Measurements from ENCODE around the gene ADAMTSL1.
"Not testable (repeated sequence)": the region's sequence is repeated elsewhere in the genome, so short reads cannot be mapped to it uniquely, and the experiment has no call there.

The ADAMTSL1 gene

DNA sequence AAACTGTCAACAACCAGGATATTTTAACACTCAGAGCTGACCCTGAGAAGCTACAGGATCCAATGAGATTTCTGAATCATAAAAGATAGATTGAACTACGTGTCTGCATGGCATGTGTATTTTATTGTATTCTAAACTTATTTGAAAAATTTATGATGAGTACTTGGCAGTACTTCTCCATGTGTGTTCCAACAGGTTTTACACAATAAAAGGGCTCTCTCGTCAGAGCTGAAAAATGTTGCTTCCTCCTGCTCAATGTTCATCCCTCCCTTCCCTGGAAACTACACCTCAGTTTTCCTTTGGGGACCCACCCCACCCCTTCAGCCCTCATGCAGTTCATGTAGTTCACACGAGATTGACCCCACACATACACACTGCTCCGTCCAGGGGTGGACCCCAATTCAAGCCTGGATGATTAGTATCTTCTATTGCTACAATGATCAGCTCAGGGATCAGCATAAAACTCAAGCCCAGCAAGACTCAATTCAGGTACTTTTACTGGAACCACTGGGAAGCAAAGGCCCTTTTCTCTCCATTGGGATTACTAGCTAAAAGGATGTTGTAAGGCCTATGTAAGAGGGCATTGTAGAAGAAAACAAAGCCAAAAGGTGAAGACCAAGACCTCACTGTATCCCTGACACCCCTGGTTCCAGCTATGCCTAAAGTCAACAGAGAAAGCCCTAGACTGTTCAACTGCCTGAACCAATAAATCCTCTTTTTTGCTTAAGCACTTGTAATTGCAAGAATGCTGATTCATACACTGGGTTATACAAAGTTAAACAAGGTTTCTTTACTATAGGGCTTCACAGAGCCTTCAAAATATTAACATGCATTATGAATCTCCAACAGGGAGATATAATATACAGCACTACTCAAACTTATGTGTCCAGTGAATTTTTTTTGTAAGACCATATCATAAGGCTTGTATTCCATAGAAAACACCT lies 446.5 kb downstream of the ADAMTSL1 start:
- DNase-seq: no peak

DNA sequence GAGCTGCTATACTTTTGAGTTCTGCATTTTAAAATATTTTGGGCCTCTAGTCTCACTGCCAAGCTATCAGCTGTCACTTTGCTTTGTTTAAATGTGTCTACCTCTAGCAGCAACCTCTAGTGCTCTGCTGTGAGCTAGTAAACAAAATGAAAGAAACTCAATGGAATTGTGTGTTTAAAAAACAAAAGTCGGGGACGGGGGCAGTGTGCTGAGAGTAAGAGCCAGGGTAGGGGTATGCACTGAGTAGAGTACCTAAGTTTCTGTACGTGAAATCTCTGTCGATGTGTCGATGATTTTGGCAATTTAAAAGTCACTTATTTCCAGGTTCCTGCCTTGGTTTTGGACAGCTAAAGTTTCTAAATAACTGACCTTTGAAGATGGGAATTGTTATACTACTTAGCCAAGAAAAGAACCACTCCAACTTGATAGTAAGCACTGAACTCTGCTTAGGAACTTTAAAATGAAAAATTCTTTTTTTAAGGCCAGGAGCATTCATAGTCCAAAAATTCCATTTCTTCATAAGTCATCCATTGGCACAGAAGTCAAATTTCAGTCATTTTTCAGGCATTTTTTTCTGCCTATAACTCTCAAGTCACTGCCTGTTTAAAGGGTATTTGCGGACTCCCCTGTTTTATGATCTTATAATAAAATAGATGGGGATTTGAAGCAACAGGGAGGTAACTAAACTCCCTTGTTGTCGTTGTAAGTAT lies 447.6 kb downstream of the ADAMTSL1 start:
- no peak for DNase-seq

DNA sequence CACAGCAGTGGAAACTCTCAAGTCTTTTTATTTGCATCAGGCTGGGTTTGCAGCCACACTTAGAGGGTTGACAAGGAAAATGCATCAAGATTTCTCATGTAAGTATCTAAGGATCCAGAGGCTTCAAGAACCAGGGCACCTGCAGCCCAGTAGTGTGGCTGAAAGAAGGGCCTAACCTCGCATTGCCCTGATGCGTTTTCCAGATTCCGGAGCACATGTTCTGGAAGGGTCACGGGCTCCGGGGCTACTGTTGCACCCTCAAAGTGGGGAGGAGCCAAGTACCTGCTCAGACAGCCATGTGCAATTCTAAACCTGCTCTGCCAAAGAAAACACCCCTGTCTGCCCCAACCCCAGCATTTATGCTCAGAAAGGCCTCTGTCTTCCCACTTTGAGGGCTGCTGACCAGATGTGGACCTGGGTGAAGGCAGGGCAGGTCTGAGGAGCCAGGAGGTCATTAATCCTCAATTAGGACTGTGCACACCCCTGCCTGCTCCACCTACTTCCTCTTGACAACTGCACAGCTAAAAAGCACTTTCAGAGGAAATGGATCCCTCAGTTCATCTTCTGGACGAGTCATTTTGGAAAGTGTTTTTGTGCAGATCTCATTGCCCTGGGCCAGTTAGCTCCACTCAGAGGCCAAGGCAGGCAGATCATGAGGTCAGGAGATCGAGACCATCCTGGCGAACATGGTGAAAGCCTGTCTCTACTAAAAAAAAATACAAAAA lies 448.4 kb downstream of the ADAMTSL1 start:
- no peak for DNase-seq

DNA sequence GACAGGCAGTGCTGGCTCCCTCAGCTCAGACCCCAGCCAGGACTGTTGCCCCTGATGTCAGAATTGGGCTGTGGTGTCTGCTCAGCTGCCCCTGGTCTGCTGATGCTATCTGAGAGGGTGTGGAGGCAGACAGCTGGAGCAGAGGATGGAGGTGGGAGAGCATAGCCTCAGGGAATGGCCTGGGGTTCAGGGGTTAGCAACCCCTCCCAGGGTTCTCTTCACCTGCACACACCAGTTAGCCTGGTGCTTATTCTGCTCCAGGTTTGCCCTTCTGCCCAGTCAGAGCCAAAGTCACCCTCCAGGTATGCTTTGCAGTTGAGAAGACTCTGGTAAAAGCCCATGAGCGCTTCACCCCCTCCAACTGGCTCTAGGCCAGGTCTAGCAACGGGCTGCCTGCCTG lies 449.2 kb downstream of the ADAMTSL1 start:
- no peak for DNase-seq

DNA sequence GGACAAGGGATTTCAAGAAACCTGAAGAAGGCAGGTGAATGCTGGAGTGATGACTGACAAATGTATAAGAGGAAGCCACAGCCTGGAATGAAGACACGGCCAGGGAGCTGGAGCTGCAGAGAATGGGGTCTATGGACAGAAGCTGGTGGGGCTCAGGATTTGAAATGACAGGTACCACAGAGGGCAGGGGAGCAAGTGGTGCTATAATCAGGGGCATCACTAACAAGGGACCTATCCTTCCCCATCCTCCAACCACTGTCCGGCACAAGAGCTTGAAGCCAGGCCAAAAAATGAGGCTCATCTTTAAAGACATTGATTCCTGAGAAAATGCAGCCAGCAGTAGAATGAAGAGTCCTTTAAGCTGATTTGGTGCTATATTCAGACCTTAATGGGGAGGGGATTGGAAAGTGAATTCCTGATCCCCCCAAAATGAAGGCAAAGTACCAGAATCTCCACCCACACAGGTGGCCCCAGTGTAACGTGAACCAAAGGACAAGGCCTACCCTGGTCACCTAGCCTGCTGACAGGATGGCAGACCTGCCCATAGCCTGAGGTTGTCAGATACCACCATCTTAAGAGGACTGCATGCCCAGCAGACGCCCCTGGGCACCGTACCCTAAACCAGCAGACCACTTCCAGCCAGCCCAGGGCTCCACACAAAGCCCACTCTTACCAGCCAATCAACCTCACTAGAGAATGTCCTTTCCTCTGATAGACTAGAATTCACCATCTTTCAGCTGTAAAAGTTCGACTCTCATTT lies 449.9 kb downstream of the ADAMTSL1 start:
- DNase-seq: no peak

DNA sequence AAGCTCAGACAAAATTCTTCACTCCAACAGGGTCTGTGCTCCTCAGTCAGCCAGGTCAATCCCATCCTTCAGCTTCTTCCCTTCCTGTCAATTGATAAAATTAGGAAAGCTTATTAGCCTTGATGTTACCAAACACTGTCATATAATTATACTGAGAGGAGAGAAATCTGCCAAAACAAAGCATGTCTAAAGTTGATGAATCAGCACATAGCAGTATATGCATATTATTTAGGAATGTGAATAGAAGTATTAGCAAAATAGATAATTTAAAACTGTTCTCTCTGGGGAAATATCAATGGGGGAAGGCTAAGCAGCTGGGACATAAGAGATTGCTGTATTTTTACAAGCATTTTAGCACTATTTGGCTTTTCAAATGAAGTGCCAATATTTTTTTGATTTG lies 451.9 kb downstream of the ADAMTSL1 start:
- no peak for DNase-seq

DNA sequence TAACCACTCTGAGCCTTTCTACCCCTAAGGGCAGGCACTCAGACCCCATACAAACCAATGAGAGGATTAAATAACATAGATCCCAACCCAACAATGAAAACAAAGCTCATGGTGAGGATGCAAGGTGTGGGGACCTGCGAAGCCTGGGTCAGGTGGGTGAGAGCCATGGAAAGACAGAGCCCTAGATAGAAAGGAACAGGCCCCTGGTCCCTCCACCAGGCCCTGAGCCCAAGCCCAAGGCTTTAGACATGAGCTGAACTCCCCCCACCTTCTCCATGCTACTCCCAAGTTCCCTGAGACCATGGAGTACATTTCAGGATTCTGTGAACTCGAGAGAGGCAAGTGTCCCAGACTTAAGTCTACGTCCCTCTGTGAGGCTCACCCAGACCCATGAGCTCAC lies 452.6 kb downstream of the ADAMTSL1 start:
- no peak for DNase-seq

DNA sequence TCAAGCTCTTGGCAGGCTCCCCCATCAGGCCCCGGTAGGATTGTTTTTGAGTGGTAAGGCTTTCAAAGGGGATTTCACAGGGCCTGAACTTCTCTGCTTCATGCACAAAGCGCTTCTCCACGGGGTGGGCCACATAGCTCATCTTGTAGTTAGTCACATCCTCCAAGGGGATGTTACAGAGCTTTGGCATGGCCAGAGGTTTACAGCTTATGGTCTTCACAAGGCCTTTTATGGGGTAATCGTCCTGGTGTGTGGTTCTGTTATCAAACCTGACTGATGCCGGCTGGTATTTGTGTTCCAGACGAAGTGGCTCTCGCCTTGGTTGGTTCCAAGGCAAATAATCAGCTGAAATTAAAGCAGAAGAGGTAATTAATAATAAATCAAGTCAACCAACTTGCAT lies 454.8 kb downstream of the ADAMTSL1 start:
- DNase-seq: no peak

DNA sequence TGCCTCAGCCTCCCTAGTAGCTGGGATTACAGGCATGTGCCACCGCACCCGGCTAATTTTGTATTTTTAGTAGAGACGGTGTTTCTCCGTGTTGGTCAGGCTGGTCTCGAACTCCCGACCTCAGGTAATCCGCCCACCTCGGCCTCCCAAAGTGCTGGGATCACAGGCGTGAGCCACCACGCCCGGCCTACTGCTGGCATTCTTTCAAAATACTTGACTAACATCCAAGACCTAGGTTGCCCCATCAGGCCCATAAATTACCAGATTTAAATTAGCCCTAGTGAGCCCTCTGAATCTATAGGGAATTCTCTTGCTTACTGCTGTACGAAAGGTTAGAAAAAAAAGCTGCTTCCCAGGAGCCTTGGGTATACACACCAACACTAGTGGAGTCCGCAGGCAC lies 456.7 kb downstream of the ADAMTSL1 start:
- DNase-seq: not testable (repeated sequence)

DNA sequence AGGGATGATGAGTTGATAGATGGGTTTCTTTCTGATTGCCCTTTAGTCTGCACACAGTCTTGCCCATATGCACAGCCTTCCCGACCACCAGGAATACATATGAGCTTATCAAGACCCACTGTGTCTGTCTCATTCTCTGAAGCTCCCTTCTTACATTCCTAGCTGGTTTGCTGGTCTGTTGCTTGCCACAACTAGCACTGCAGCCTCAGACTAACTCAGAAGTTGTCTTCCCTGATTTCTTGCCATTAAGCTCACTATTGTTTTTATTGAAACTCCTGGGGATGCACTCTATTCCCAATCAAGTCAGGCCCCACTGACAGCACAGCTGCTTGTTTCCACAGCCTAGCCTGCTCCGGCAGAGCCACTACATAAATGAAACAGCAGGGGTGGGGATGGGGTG lies 461.6 kb downstream of the ADAMTSL1 start:
- DNase-seq: no peak

DNA sequence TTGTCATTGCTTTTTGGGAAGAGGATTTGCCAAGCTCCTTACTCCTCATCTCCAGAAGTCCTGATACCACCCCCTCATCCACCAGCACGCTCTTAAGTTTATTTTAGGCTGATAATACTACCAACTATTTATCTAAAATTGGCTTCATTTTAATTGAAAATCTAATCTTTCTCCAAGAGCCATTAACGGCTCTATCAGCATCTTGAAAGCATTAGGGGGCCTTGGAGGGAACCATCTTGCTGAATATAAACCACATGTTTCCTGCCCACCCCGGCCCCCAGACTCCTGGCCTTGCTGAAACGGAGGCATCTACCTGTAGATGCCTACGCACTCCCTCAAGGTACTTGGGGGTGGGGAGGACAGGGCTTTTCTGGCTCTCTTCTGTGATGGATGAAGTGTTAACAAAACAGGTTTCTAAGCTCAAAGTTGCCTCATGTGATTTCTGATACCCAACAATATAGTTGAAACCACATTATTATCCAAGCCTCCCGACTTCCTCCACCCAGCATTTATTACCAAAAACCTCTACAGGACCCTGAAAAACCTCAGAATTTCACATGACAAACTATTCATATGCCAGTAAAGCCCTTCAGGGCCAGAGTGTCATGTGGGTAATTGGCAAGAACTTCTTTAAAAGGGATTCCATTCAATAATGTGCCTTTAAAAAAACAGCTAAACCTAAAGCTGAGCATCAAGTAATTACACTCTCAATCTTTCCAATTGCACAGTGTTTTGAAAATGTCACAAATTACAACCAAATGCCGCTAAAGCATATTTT lies 462.3 kb downstream of the ADAMTSL1 start:
- no peak for DNase-seq

DNA sequence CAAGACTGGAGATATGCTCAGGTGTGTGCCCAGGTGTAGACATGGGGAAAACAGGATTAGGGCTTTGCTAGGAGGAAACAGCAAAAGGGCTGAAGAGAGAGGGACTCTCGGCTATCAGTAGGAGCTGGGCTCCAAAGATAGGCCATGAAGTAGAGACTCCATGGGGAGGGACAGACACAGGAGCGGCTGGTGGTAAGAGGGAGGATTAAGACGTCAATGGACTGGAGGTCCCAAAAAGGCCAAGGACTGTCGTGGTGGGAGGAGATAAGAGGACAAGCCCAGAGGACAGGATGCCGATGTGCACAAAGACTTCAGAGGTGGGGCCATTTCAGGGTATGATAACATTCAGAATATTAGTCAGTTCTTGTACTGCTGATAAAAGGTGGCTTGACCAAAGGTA lies 466.0 kb downstream of the ADAMTSL1 start:
- no peak for DNase-seq

DNA sequence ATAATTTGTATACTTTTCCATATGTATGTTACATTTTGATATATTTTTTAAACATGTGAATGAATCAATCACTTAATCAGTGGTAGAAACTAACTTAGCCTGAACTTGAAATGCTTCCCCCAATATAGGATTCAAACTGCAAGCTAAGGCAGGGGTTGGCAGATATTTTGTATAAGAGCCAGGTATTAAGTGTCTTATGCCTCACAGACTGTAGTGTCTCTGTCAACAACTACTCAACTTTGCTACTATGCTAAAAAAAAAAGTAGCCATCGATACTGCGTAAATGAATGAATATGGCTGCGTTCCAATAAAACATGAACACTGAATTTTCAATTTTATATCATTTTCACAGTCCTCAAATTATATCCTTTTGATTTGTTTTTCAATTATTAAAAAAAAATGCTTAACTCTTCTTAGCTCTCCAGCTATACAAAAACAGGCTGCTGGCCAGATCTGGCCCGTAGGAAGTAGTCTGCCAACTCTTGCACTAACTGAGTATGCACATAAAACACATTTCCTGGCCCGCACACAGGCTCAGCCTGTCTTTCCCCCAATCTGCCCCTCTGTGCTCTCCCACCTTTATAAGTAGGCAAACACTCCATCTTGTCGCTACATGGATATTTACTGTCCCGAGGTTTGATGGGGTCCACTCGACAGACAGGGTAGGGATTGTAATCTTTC lies 467.2 kb downstream of the ADAMTSL1 start:
- no peak for DNase-seq

DNA sequence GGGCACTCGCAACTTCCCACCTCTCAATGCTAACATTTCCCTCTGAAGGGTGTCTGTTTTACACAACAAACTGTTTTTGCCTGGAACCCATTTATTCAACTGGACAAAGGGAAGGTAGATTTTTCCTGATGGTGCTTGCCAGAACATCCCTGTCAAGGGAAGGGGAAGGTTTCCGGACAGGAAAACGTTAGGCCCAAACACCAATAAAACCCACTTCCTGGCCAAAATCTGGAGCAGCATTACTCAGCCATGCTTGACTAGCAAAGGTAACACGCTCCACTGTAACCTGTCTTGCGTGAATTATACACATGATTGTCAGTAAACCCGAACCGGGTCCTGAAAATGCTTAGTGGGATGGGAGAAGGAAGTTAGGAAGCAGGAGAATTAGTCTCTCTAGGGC lies 468.8 kb downstream of the ADAMTSL1 start:
- no peak for DNase-seq

DNA sequence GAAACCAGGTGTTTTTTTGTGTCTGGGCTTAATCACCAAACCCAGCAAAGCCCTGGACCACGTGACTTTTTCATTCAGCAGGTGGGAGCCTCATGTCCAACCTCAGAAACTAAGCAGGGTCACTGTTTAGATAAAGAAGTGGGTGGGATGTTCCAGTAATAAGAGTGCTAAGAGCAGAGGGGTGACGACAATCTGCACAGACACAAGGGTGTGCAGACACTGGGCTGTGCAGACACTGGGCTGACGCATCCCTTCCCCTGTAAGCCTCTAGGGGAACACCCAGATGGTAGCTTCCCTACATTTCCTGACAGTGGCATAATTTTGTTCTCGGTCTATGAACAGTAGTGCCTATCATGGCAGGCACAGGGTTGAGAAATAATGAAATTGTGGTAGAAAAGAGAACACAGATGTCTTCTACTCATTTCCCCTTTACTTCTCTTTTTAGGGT lies 474.0 kb downstream of the ADAMTSL1 start:
- peak in 1 of 2 donors; percentile 11 for DNase-seq

DNA sequence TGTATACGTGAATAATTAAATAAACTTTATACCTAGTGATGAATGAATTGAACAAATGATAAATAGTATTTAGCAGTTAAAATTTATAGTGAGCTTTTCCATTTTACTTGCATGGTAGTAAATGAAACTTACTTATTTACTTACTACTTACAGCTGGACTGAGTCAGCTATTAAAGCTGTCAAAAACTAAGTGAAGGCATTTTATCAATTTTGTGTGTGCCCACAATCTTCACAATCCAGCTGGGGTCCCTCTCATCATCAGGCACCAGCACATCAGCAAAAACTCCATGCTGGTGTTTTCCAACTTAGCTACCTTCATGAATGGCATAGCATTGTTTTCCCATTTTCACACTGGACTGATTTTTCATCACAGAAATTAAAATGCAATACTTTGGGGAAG lies 478.0 kb downstream of the ADAMTSL1 start:
- DNase-seq: no peak

DNA sequence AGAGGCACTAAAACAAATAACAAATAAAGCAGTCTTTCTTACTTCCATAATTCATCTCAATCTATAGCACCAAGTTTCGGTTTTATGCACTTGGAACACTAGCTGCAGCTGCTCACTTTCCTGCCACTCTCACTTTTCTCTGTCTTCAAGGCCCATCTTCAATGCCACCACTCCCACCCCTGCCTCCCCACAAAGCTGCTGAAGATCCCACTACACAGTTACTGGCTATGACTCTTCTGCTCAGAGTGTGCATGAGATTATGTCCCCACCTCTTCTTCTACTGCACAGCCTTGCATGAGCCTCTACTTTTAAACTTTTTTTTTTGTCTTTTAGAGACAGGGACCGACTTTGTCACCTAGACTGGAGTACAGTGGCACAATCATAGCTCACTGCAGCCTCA lies 481.7 kb downstream of the ADAMTSL1 start:
- DNase-seq: no peak

Measured in CD4-positive, alpha-beta T cell treated with Interleukin-1 beta for 1 hour (primary cell).